Choroid plexus epithelial cell (primary cell): ENCODE results near the gene REEP5.
A peak's percentile ranks its signal among the peaks of the same experiment; 100 is the strongest.

Source experiments
- DNase-seq: peaks from one replicate; pipeline ENCODE4 v3.0.0-alpha.2; 2010; ENCODE audit warnings: low read depth
- H3K4me3 ChIP-seq: 2 replicates; pipeline ENCODE4 v1.5.1; 2011; ENCODE audit warnings: low read depth, mild to moderate bottlenecking, control low read depth, low read length, moderate library complexity
- TF ChIP-seq, protein P1 (sequence below): conservative IDR thresholded peaks from 2 replicates; pipeline ENCODE4 v1.5.1; 2011; ENCODE audit warnings: low read depth, mild to moderate bottlenecking, control low read depth, inconsistent platforms, low read length, moderate library complexity

The REEP5 gene

DNA sequence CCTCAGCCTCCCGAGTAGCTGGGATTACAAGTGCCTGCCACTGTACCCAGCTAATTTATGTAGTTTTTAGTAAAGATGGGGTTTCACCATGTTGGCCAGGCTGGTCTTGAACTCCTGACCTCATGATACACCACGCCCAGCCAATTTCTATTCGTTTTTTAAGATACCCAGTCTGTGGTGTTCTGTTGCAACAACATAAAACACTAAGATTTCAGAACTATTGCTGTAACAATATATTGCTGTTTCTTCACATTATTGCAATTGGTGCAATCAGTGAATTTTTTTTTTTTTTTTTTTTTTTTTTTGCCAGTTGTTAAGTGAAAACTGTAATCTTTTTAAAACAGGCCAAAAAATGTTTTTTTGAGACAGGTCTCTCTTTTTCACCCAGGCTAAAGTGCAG lies 51.1 kb downstream of the REEP5 start:
- TF ChIP-seq, protein P1, sequence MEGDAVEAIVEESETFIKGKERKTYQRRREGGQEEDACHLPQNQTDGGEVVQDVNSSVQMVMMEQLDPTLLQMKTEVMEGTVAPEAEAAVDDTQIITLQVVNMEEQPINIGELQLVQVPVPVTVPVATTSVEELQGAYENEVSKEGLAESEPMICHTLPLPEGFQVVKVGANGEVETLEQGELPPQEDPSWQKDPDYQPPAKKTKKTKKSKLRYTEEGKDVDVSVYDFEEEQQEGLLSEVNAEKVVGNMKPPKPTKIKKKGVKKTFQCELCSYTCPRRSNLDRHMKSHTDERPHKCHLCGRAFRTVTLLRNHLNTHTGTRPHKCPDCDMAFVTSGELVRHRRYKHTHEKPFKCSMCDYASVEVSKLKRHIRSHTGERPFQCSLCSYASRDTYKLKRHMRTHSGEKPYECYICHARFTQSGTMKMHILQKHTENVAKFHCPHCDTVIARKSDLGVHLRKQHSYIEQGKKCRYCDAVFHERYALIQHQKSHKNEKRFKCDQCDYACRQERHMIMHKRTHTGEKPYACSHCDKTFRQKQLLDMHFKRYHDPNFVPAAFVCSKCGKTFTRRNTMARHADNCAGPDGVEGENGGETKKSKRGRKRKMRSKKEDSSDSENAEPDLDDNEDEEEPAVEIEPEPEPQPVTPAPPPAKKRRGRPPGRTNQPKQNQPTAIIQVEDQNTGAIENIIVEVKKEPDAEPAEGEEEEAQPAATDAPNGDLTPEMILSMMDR = no peak
- no peak for DNase-seq
- no peak overlapping the region for H3K4me3 ChIP-seq

DNA sequence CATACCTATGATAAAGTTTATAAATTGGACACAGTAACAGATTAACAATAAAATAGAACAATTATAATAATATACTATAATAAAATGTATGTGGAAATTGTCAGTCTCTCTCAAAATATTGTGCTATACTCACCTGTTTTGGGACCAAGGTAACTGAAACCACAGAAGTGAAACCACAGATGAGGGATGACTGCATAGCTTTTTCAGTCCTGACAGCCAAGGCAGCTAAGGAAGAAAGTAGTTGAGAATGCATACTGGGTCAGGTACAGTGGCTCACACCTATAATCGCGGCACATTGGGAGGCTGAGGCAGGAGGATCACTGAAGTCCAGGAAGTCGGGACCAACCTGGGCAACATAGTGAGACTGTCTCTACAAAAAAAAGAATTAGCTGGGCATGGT lies 52.1 kb downstream of the REEP5 start:
- DNase-seq = no peak
- H3K4me3 ChIP-seq = no peak overlapping the region
- TF ChIP-seq, protein P1 = no peak

DNA sequence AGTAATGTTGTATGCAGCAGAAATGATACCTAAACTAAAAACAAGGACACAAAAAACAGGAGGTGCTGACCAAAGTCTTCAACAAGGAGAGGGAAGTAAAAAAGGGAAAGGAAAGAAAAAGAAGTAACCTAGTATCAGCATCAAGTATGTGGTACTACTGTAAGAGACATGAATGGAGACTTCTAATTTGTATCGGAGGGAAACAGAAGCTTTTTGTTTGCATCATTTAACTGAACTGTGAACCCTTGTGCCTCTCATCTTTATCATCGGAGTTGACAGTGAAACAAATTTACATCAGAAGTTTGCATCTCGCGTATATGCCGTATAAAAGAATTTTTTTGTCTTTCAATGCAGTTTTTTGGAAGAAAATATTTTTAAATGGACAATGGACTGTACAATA lies 54.6 kb downstream of the REEP5 start:
- TF ChIP-seq, protein P1 = no peak

DNA sequence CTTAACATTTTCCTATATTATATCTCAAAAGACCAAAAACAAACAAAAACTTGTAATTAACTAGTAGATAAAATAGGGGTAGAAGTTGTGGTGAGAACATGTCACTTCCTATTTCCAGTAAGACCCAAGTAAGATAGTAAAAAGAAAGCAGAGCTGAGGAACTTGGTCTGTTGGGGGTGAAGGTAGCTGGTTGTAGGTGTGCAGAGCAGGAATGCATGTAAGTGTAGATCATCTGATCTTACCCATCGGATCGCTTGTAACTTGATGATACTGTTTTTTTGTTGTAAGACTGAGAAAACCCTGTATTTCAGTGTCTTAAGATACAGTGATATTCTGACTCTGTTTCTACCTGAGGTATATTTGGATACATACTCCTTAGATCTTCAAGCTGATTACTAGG lies 55.3 kb downstream of the REEP5 start:
- no peak for DNase-seq
- TF ChIP-seq, protein P1 = no peak
- no peak overlapping the region for H3K4me3 ChIP-seq

More for the DNA sequence above, 54.6 kb downstream of the REEP5 start:
- no peak overlapping the region for H3K4me3 ChIP-seq
- DNase-seq = no peak

DNA sequence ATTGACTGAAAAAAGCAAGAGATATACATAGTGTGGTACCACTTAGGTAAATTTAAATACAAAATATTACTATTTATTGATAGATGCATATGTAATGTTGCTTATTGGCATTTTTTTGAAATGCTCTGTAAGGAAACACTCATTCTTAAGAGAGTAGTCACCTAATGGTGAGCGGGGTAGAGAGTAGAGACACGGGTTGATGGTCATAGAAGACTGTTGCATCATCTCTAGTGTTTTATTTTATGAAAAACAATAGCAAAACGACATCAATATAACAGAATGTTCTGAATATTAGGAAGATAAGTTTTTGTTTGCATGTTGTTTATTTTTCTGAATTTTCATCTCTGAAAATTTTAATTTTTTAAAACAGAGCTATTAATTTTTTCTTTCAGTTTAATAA lies 56.9 kb downstream of the REEP5 start:
- peak; percentile 55 for DNase-seq

DNA sequence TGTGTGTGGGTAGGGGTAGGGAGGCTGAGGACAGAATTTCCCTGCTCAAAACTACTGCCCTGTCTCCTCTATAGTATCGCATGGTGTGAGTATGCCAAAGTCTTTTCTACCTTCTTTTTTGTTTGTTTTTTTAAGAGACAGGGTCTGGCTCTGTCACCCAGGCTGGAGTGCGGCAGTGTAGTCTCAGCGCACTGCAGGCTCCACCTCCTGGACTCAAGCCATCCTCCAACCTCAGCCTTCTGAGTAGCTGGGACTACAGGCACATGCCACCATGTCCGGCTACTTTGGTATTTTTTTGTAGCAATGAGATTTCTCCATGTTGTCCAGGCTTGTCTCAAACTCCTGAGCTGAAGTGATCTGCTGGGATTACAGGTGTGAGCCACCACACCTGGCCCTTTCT lies 58.5 kb downstream of the REEP5 start:
- no peak overlapping the region for H3K4me3 ChIP-seq
- DNase-seq = no peak
- TF ChIP-seq, protein P1 = no peak

More for the DNA sequence above, 56.9 kb downstream of the REEP5 start:
- no peak overlapping the region for H3K4me3 ChIP-seq
- TF ChIP-seq, protein P1 = no peak

DNA sequence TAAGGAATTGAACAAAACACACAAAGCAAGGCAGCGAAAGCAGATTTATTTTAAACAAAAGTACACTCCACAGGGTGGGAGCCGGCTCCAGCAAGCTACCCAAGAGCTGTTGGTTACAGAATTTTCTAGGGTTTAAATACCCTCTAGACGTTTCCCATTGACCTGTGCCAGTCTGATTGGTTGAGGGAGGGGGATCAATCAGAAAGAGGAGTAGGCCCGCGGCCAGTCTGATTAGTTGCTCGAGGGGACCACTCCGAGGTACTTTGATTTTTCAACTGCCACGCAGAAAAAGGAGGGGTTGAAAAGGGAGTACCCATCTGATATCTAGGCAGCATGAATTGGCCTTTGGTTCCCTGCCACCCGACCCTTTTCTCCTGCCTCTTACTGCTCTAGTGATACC lies 59.9 kb downstream of the REEP5 start:
- TF ChIP-seq, protein P1 = no peak
- no peak for DNase-seq
- H3K4me3 ChIP-seq = peak overlapping the region; percentile 94
